ENCODE results near the gene SLC2A9.

DNA sequence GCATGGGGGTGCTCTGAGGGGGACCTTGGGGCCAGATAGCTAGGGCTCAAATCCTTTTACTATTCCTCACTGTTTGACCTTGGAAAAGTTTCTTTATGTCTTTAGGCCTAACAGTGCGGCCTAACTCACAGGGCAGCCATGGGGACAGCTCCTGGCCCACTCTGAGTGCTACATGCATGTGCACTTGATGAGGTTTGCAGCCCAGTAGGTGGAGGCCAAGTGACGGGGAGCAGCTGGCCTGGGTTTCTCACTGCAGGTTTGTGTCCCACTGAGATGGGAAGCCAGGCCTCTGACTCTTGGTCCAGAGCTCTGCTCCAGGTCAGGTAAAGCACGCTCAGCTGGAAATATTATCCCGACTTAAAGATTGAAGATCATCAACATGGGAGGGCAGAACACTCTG is 102.8 kb downstream of the SLC2A9 start:
- TF ChIP-seq, protein P1, sequence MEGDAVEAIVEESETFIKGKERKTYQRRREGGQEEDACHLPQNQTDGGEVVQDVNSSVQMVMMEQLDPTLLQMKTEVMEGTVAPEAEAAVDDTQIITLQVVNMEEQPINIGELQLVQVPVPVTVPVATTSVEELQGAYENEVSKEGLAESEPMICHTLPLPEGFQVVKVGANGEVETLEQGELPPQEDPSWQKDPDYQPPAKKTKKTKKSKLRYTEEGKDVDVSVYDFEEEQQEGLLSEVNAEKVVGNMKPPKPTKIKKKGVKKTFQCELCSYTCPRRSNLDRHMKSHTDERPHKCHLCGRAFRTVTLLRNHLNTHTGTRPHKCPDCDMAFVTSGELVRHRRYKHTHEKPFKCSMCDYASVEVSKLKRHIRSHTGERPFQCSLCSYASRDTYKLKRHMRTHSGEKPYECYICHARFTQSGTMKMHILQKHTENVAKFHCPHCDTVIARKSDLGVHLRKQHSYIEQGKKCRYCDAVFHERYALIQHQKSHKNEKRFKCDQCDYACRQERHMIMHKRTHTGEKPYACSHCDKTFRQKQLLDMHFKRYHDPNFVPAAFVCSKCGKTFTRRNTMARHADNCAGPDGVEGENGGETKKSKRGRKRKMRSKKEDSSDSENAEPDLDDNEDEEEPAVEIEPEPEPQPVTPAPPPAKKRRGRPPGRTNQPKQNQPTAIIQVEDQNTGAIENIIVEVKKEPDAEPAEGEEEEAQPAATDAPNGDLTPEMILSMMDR (conservative IDR thresholded peaks at IDR 0.05; ENCODE audit: low read depth, low read length): no peak
- TF ChIP-seq CEBPB (IDR thresholded peaks at IDR 0.05; ENCODE audit: low read depth, low read length): no peak
- no peak for TF ChIP-seq POLR2A (IDR thresholded peaks at IDR 0.05; ENCODE audit: low read depth, low read length)
- no peak for TF ChIP-seq RFX5 (IDR thresholded peaks at IDR 0.05; ENCODE audit: low read depth, low read length)
- TF ChIP-seq MXI1 (IDR thresholded peaks at IDR 0.05; ENCODE audit: borderline replicate concordance, low read depth, low read length): no peak
